ENCODE measurements around the gene TTC21A. TPM values are rescaled to one million over a fixed set of nuclear protein-coding genes. Genes with fewer than 3 reads are reported as not detected.

TTC21A gene
- total and polyA plus RNA-seq, 2 donors (not counting 1 experiment from before 2014, with no cell fraction given): 1.6 to 2.1 TPM

DNA sequence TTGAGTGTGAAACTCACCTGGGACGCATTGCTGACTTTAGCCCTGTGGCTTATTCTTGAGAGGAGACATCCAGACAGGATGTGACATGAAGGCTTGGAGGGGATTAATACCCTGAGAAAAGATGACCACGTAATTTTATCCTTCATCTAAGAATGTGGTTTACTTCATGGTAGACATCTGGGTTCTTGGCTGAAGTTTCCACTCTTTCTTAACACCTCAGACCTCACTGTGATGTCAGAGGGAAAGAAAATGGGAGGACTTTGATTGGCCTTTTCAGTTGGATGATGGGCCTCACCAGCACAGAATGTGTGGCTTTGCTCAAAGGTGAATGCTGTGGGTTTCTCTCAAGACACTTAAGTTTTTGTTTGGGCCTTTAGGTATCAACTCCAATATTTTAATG, 16.6 kb upstream of the TTC21A start:
- H3K9me3 ChIP-seq (ENCODE audit: control insufficient read depth, insufficient read depth, low read depth, low read length): no peaks in the 10 kb centered on the region
- H3K4me3 ChIP-seq (replicated peaks in 1 of 4; ENCODE audit: control extremely low read depth in 1 of 4, insufficient read depth in 1 of 4, low read depth in 3 of 4, low read length in 4 of 4): no peak overlapping the region
- no peak overlapping the region for H3K9ac ChIP-seq (ENCODE audit: insufficient read depth, low read length)
- H3K27ac ChIP-seq (ENCODE audit: insufficient read depth, low read length): no peak overlapping the region
- no peak overlapping the region for H3K4me2 ChIP-seq (ENCODE audit: extremely low read depth, insufficient read depth, low read length)
- H2AFZ ChIP-seq (ENCODE audit: low read length): no peak overlapping the region
- no peak for TF ChIP-seq EZH2 (IDR thresholded peaks at IDR 0.05; ENCODE audit: low read length, missing control alignments)
- TF ChIP-seq, protein P1, sequence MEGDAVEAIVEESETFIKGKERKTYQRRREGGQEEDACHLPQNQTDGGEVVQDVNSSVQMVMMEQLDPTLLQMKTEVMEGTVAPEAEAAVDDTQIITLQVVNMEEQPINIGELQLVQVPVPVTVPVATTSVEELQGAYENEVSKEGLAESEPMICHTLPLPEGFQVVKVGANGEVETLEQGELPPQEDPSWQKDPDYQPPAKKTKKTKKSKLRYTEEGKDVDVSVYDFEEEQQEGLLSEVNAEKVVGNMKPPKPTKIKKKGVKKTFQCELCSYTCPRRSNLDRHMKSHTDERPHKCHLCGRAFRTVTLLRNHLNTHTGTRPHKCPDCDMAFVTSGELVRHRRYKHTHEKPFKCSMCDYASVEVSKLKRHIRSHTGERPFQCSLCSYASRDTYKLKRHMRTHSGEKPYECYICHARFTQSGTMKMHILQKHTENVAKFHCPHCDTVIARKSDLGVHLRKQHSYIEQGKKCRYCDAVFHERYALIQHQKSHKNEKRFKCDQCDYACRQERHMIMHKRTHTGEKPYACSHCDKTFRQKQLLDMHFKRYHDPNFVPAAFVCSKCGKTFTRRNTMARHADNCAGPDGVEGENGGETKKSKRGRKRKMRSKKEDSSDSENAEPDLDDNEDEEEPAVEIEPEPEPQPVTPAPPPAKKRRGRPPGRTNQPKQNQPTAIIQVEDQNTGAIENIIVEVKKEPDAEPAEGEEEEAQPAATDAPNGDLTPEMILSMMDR (conservative IDR thresholded peaks at IDR 0.05 in 1 of 2, IDR thresholded peaks at IDR 0.05 in 1 of 2; ENCODE audit: low read depth in 1 of 2, low read length in 2 of 2): no peak
- peaks cover 9% of the 10 kb centered on the region for H3K36me3 ChIP-seq (ENCODE audit: control insufficient read depth, insufficient read depth, low read length)
- H3K27me3 ChIP-seq (ENCODE audit: control insufficient read depth, insufficient read depth, low read length): no peaks in the 10 kb centered on the region
- DNase-seq (ENCODE audit: low read depth in 2 of 2): peak; percentile 16 to 51
- H4K20me1 ChIP-seq (ENCODE audit: control insufficient read depth, extremely low read depth, insufficient read depth, low read length): no peaks in the 10 kb centered on the region
- H3K79me2 ChIP-seq (ENCODE audit: control insufficient read depth, insufficient read depth, low read length): no peaks in the 10 kb centered on the region
- H3K4me1 ChIP-seq (ENCODE audit: control insufficient read depth, extremely low read depth, insufficient read depth, low read length): no peaks in the 10 kb centered on the region

GRCh38 chr3:39094851-39095677, 12.4 kb upstream of the TTC21A start:
- Histone ChIP-seq H4K20me1 (ENCODE audit: control insufficient read depth, extremely low read depth, insufficient read depth, low read length) (no peaks in the 10 kb centered on the region), H3K79me2 (ENCODE audit: control insufficient read depth, insufficient read depth, low read length) (no peaks in the 10 kb centered on the region), H3K4me2 (ENCODE audit: extremely low read depth, insufficient read depth, low read length) (no peak overlapping the region), H3K27me3 (ENCODE audit: control insufficient read depth, insufficient read depth, low read length) (no peaks in the 10 kb centered on the region), H3K4me3 (replicated peaks in 1 of 4; ENCODE audit: control extremely low read depth in 1 of 4, insufficient read depth in 1 of 4, low read depth in 3 of 4, low read length in 4 of 4) (no peak overlapping the region), H3K36me3 (ENCODE audit: control insufficient read depth, insufficient read depth, low read length) (peaks cover 11% of the 10 kb centered on the region), H2AFZ (ENCODE audit: low read length) (no peak overlapping the region), H3K27ac (ENCODE audit: insufficient read depth, low read length) (no peak overlapping the region), H3K4me1 (ENCODE audit: control insufficient read depth, extremely low read depth, insufficient read depth, low read length) (no peaks in the 10 kb centered on the region), H3K9ac (ENCODE audit: insufficient read depth, low read length) (no peak overlapping the region), H3K9me3 (ENCODE audit: control insufficient read depth, insufficient read depth, low read depth, low read length) (no peaks in the 10 kb centered on the region)
- no peak for DNase-seq (ENCODE audit: low read depth in 2 of 2)
- TF ChIP-seq, protein P1 (conservative IDR thresholded peaks at IDR 0.05 in 1 of 2, IDR thresholded peaks at IDR 0.05 in 1 of 2; ENCODE audit: low read depth in 1 of 2, low read length in 2 of 2): no peak
- TF ChIP-seq EZH2 (IDR thresholded peaks at IDR 0.05; ENCODE audit: low read length, missing control alignments): no peak

DNA sequence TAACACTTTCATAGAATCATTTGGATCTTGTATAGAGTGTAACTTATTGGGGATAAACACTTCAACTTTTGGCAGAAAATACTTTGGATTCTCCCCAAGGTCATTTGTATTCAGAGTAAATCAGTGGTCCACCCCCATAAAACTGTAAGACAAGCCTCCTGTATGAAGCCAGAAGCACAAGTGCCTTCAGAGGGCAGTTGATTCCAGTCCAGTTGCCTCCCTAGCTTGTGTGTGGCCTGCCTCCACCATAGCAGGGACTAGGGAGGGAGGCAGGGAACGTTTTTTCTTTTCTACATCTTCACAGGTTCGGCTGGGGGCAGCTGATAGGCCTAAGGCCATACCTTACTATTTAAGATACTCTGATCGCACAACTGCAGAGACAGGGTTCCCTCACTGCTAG, 11.7 kb upstream of the TTC21A start:
- H3K4me1 ChIP-seq (ENCODE audit: control insufficient read depth, extremely low read depth, insufficient read depth, low read length): no peaks in the 10 kb centered on the region
- peaks cover 16% of the 10 kb centered on the region for H3K36me3 ChIP-seq (ENCODE audit: control insufficient read depth, insufficient read depth, low read length)
- no peak overlapping the region for H3K9ac ChIP-seq (ENCODE audit: insufficient read depth, low read length)
- no peaks in the 10 kb centered on the region for H3K27me3 ChIP-seq (ENCODE audit: control insufficient read depth, insufficient read depth, low read length)
- no peak for DNase-seq (ENCODE audit: low read depth in 2 of 2)
- H4K20me1 ChIP-seq (ENCODE audit: control insufficient read depth, extremely low read depth, insufficient read depth, low read length): no peaks in the 10 kb centered on the region
- no peaks in the 10 kb centered on the region for H3K9me3 ChIP-seq (ENCODE audit: control insufficient read depth, insufficient read depth, low read depth, low read length)
- no peak overlapping the region for H2AFZ ChIP-seq (ENCODE audit: low read length)
- TF ChIP-seq, protein P1 (conservative IDR thresholded peaks at IDR 0.05 in 1 of 2, IDR thresholded peaks at IDR 0.05 in 1 of 2; ENCODE audit: low read depth in 1 of 2, low read length in 2 of 2): no peak
- no peak for TF ChIP-seq EZH2 (IDR thresholded peaks at IDR 0.05; ENCODE audit: low read length, missing control alignments)
- no peak overlapping the region for H3K4me2 ChIP-seq (ENCODE audit: extremely low read depth, insufficient read depth, low read length)
- no peaks in the 10 kb centered on the region for H3K79me2 ChIP-seq (ENCODE audit: control insufficient read depth, insufficient read depth, low read length)
- no peak overlapping the region for H3K4me3 ChIP-seq (replicated peaks in 1 of 4; ENCODE audit: control extremely low read depth in 1 of 4, insufficient read depth in 1 of 4, low read depth in 3 of 4, low read length in 4 of 4)
- no peak overlapping the region for H3K27ac ChIP-seq (ENCODE audit: insufficient read depth, low read length)

Measured in fibroblast of lung (primary cell).